H1 (cell line): ENCODE results near the gene EGR4. TPM values are rescaled to one million over a fixed set of nuclear protein-coding genes. Genes with fewer than 3 reads are reported as not detected.

Source experiments
- CTCF ChIA-PET: fragments of 300-600 bp; sonication (Branson Sonifier 250); formaldehyde crosslinking; loops from one replicate; lab custom pipeline; 2021; ENCODE audit not compliant: partially characterized antibody; lab: Charles Lee
- POLR2A ChIA-PET: fragments of 300-600 bp; sonication (Branson Sonifier 250); formaldehyde crosslinking; loops from one replicate; lab custom pipeline; 2021; ENCODE audit warnings: inconsistent platforms; ENCODE audit not compliant: partially characterized antibody; lab: Charles Lee
- DNase-seq, 2 experiments: peaks; one replicate each; pipeline versions ENCODE4 v3.0.0 to v3.0.0-alpha.2; 2010 to 2022; ENCODE audit warnings: low spot score in 2 of 2, low read depth in 1 of 2, mixed read lengths in 1 of 2
- FAIRE-seq: peaks from 2 replicates; lab custom pipeline; 2011; peaks lifted over from hg19 to GRCh38; lab: Jason Lieb, UNC
- H2AFZ ChIP-seq: 2 replicates; pipeline ENCODE4 v1.8.1; 2012; ENCODE audit warnings: low read length, inconsistent platforms
- H2AK5ac ChIP-seq: 2 replicates; pipeline ENCODE4 v1.6.1; 2013; ENCODE audit warnings: low read depth, low read length
- H2BK120ac ChIP-seq: replicated peaks from 2 replicates; pipeline ENCODE3; 2013; ENCODE audit warnings: low read depth, low read length, inconsistent platforms
- H2BK12ac ChIP-seq: 2 replicates; pipeline ENCODE4 v1.6.1; 2013; ENCODE audit warnings: low read depth, low read length
- H2BK15ac ChIP-seq: 2 replicates; pipeline ENCODE4 v1.6.1; 2013; ENCODE audit warnings: low read length
- H2BK20ac ChIP-seq: 2 replicates; pipeline ENCODE4 v1.6.1; 2013; ENCODE audit warnings: low read length
- H2BK5ac ChIP-seq: 2 replicates; pipeline ENCODE4 v1.6.1; 2013; ENCODE audit warnings: low read depth, low read length
- H3K14ac ChIP-seq: 2 replicates; pipeline ENCODE4 v1.6.1; 2013; ENCODE audit warnings: inconsistent platforms; ENCODE audit not compliant: insufficient read length
- H3K18ac ChIP-seq: 2 replicates; pipeline ENCODE4 v1.6.1; 2013; ENCODE audit warnings: low read length; ENCODE audit errors: extremely low read depth
- H3K23ac ChIP-seq: 2 replicates; pipeline ENCODE4 v1.6.1; 2013; ENCODE audit warnings: inconsistent platforms; ENCODE audit not compliant: insufficient read length
- H3K23me2 ChIP-seq: 2 replicates; pipeline ENCODE4 v1.6.1; 2013; ENCODE audit warnings: low read depth, low read length
- H3K27ac ChIP-seq: 2 replicates; pipeline ENCODE4 v1.6.1; 2011; ENCODE audit warnings: low read depth, low read length, inconsistent platforms
- H3K27me3 ChIP-seq, 4 experiments: replicated peaks in 1 of 4; 1 replicate in 1 of 4; 2 replicates in 3 of 4; pipeline versions ENCODE4 v1.6.1 to v1.8.1; 2011 to 2013; ENCODE audit warnings: low read length in 3 of 4, mild to moderate bottlenecking in 3 of 4, inconsistent platforms in 2 of 4, mixed read lengths in 2 of 4, moderate library complexity in 1 of 4; ENCODE audit not compliant: control insufficient read depth in 3 of 4, insufficient read depth in 3 of 4; ENCODE audit errors: extremely low read depth in 1 of 4
- H3K36me3 ChIP-seq, 4 experiments: 2 replicates each; pipeline versions ENCODE4 v1.6.1 to v1.8.1; 2011 to 2013; ENCODE audit warnings: mild to moderate bottlenecking in 4 of 4, low read length in 3 of 4, moderate library complexity in 2 of 4, control low read depth in 1 of 4, inconsistent platforms in 1 of 4; ENCODE audit not compliant: insufficient read depth in 4 of 4, control insufficient read depth in 2 of 4
- H3K4ac ChIP-seq: replicated peaks from 2 replicates; pipeline ENCODE3; 2013; ENCODE audit warnings: low read length, low read depth, mixed read lengths, inconsistent platforms; ENCODE audit not compliant: insufficient read length
- H3K4me1 ChIP-seq, 4 experiments: replicated peaks in 1 of 4; 1 replicate in 1 of 4; 2 replicates in 3 of 4; pipeline versions ENCODE4 v1.6.1 to v1.8.1; 2011 to 2013; ENCODE audit warnings: low read length in 3 of 4, inconsistent platforms in 2 of 4, mixed read lengths in 1 of 4; ENCODE audit not compliant: insufficient read depth in 4 of 4, control insufficient read depth in 3 of 4
- H3K4me2 ChIP-seq, 2 experiments: 2 replicates each; pipeline versions ENCODE4 v1.6.1 to v1.8.1; 2011 to 2013; ENCODE audit warnings: low read depth in 2 of 2, low read length in 2 of 2, control low read depth in 1 of 2, inconsistent platforms in 1 of 2, mild to moderate bottlenecking in 1 of 2; ENCODE audit not compliant: insufficient read depth in 1 of 2
- H3K4me3 ChIP-seq, 4 experiments: fragments of 200-600, 300-600 bp in 1 of 4; sonication (generic), shearing (Covaris generic), sonication (Bioruptor Twin) in 1 of 4; 2 replicates each; pipeline versions ENCODE4 v1.5.1 to v1.8.1; 2011 to 2016; ENCODE audit warnings: low read length in 4 of 4, low read depth in 3 of 4, control low read depth in 2 of 4, inconsistent platforms in 2 of 4, mild to moderate bottlenecking in 2 of 4, mixed read lengths in 1 of 4, moderate library complexity in 1 of 4; ENCODE audit not compliant: insufficient read depth in 2 of 4; ENCODE audit errors: extremely low read depth in 1 of 4
- H3K56ac ChIP-seq: replicated peaks from 2 replicates; pipeline ENCODE3; 2013; ENCODE audit warnings: low read depth, mild to moderate bottlenecking, mixed read lengths, low read length, inconsistent platforms; ENCODE audit not compliant: insufficient read length
- H3K79me1 ChIP-seq: 2 replicates; pipeline ENCODE4 v1.6.1; 2013; ENCODE audit warnings: low read depth, low read length, control low read depth
- H3K79me2 ChIP-seq, 2 experiments: 2 replicates each; pipeline versions ENCODE4 v1.6.1 to v1.8.1; 2012 to 2013; ENCODE audit warnings: low read length in 2 of 2, mild to moderate bottlenecking in 2 of 2, inconsistent platforms in 1 of 2; ENCODE audit not compliant: insufficient read depth in 2 of 2, control insufficient read depth in 1 of 2
- H3K9ac ChIP-seq, 4 experiments: replicated peaks in 1 of 4; 1 replicate in 1 of 4; 2 replicates in 3 of 4; pipeline versions ENCODE4 v1.6.1 to v1.8.1; 2011 to 2013; ENCODE audit warnings: low read depth in 3 of 4, low read length in 3 of 4, control low read depth in 2 of 4, mild to moderate bottlenecking in 2 of 4, moderate library complexity in 2 of 4, inconsistent platforms in 1 of 4; ENCODE audit errors: extremely low read depth in 1 of 4
- H3K9me3 ChIP-seq, 2 experiments: 2 replicates each; pipeline versions ENCODE4 v1.6.1 to v1.8.1; 2012 to 2013; ENCODE audit warnings: mild to moderate bottlenecking in 2 of 2, moderate library complexity in 2 of 2, control low read depth in 1 of 2, inconsistent platforms in 1 of 2, low read depth in 1 of 2, low read length in 1 of 2, mixed read lengths in 1 of 2; ENCODE audit not compliant: insufficient read depth in 2 of 2
- H4K20me1 ChIP-seq, 2 experiments: replicated peaks in 1 of 2; 2 replicates each; pipeline versions ENCODE3 to v1.8.1; 2011 to 2013; ENCODE audit warnings: inconsistent platforms in 2 of 2, low read length in 2 of 2, mild to moderate bottlenecking in 1 of 2; ENCODE audit not compliant: insufficient read depth in 2 of 2, control insufficient read depth in 1 of 2
- H4K5ac ChIP-seq: 2 replicates; pipeline ENCODE4 v1.6.1; 2013; ENCODE audit warnings: low read length, low read depth, mixed read lengths, inconsistent platforms; ENCODE audit not compliant: insufficient read length
- H4K8ac ChIP-seq: 2 replicates; pipeline ENCODE4 v1.8.0; 2013; ENCODE audit warnings: mild to moderate bottlenecking, moderate library complexity, low read length, inconsistent platforms; ENCODE audit not compliant: insufficient read depth; ENCODE audit errors: extremely low read depth
- H4K91ac ChIP-seq: replicated peaks from 2 replicates; pipeline ENCODE3; 2013; ENCODE audit warnings: low read length, mixed read lengths, inconsistent platforms; ENCODE audit not compliant: insufficient read length
- BACH1 ChIP-seq: IDR thresholded peaks from 2 replicates; pipeline ENCODE4 v1.6.1; 2012; ENCODE audit warnings: low read length, improper control_type of control experiment
- BRCA1 ChIP-seq: IDR thresholded peaks from 2 replicates; pipeline ENCODE4 v1.6.1; 2012; ENCODE audit warnings: low read depth, low read length, improper control_type of control experiment
- CEBPB ChIP-seq: IDR thresholded peaks from 2 replicates; pipeline ENCODE4 v1.6.1; 2012; ENCODE audit warnings: low read depth, low read length
- CHD1 ChIP-seq: IDR thresholded peaks from 2 replicates; pipeline ENCODE4 v1.6.1; 2012; ENCODE audit warnings: low read depth, low read length, improper control_type of control experiment
- CTBP2 ChIP-seq: IDR thresholded peaks from 2 replicates; pipeline ENCODE4 v1.7.0; 2011; ENCODE audit warnings: borderline replicate concordance, mild to moderate bottlenecking, moderate library complexity, mixed read lengths, low read length; ENCODE audit not compliant: insufficient read depth, insufficient read length
- HDAC6 ChIP-seq: IDR thresholded peaks from one replicate; pipeline ENCODE4 v1.7.1; 2012; ENCODE audit warnings: low read depth, mild to moderate bottlenecking, inconsistent platforms, low read length, moderate library complexity
- KDM5A ChIP-seq: fragments of 200-600 bp; IDR thresholded peaks from 2 replicates; pipeline ENCODE4 v1.7.1; 2012; ENCODE audit warnings: mild to moderate bottlenecking, low read length, inconsistent platforms, mixed read lengths
- NRF1 ChIP-seq: IDR thresholded peaks from 2 replicates; pipeline ENCODE4 v1.6.1; 2011; ENCODE audit warnings: mild to moderate bottlenecking, low read depth, low read length, improper control_type of control experiment
- RAD21 ChIP-seq, 2 experiments: IDR thresholded peaks in 1 of 2; conservative IDR thresholded peaks in 1 of 2; 2 replicates each; pipeline ENCODE4 v1.6.1; 2011; ENCODE audit warnings: low read depth in 2 of 2, low read length in 2 of 2, improper control_type of control experiment in 1 of 2, inconsistent platforms in 1 of 2, mild to moderate bottlenecking in 1 of 2, moderate library complexity in 1 of 2
- SAP30 ChIP-seq: fragments of 300-600 bp; sonication (generic); IDR thresholded peaks from 2 replicates; pipeline ENCODE4 v1.7.1; 2012; ENCODE audit warnings: low read length, moderate library complexity, mild to moderate bottlenecking, inconsistent platforms; ENCODE audit not compliant: insufficient read depth, insufficient replicate concordance
- SIX5 ChIP-seq: IDR thresholded peaks from 2 replicates; pipeline ENCODE4 v1.6.1; 2011; ENCODE audit warnings: mild to moderate bottlenecking, low read depth, low read length
- SP4 ChIP-seq: IDR thresholded peaks from 2 replicates; pipeline ENCODE4 v1.6.1; 2012; ENCODE audit warnings: low read length, inconsistent platforms
- SRF ChIP-seq: IDR thresholded peaks from 2 replicates; pipeline ENCODE4 v1.6.1; 2011; ENCODE audit warnings: mild to moderate bottlenecking, low read depth, low read length, moderate library complexity
- SUZ12 ChIP-seq: fragments of 200-600 bp; sonication (generic); IDR thresholded peaks from 2 replicates; pipeline ENCODE4 v1.6.1; 2012; ENCODE audit warnings: mild to moderate bottlenecking, inconsistent platforms, low read length, moderate library complexity, mixed read lengths
- TAF1 ChIP-seq: IDR thresholded peaks from 2 replicates; pipeline ENCODE4 v1.6.1; 2011; ENCODE audit warnings: mild to moderate bottlenecking, low read depth, low read length
- WGBS, 2 experiments: shearing (Covaris generic) in 1 of 2; methylation state at CpG; one replicate each; pipeline versions ENCODE4 v1.1.6 to v1.1.7; 2013 to 2015; ENCODE audit warnings: low lambda C conversion rate in 2 of 2, mixed read lengths in 2 of 2, inconsistent platforms in 1 of 2, low coverage in 1 of 2, missing lambda C conversion rate in 1 of 2; ENCODE audit not compliant: insufficient replicate concordance in 2 of 2, insufficient coverage in 1 of 2, insufficient read length in 1 of 2; ENCODE audit errors: extremely low coverage in 1 of 2, missing lambda C conversion rate in 1 of 2; 5-methylcytosine and 5-hydroxymethylcytosine counted together
- polyA plus RNA-seq, 7 experiments: library from polyadenylated mRNA; depleted of rRNA in 3 of 7; stranded (reverse) in 5 of 7; unstranded in 2 of 7; fragments of >200 nt in 5 of 7; fragments of 200-250 nt in 2 of 7; gene quantifications; 1 replicate in 5 of 7; 2 replicates in 1 of 7; 4 replicates in 1 of 7; pipeline versions ENCODE4 v1.2.1 to v1.2.3, GENCODE V29; 2011 to 2013; ENCODE audit warnings: missing spikeins in 2 of 7, mixed read lengths in 2 of 7
- total RNA-seq: library from RNA; stranded (reverse); fragmentation: NEBNext Ultra II Directional; extraction: Animal tissue kit (Norgen Biotek cat#: 25700); gene quantifications from 2 replicates; pipeline ENCODE4 v1.2.1, GENCODE V29; 2021

Gene EGR4
- total and polyA plus RNA-seq, 2 of the 8 experiments (the other 6 are each of a cell fraction or from before 2014, with no cell fraction given) = 0.20 TPM; not detected in 1

GRCh38 chr2:73264783-73265182, 28.6 kb downstream of the EGR4 start:
- H2BK12ac ChIP-seq = no peak overlapping the region
- ChIA-PET CTCF (interaction anchor here (0.5 to 3.9 kb wide), 2 partner anchors 25 to 109 kb away, joined by 3 to 24 read pairs; no protein-coding TSS in a partner anchor), POLR2A (interaction anchor here (1.6 to 4.6 kb wide), 2 partner anchors 7 to 31 kb away, joined by 4 to 22 read pairs; partner anchors contain the start of gene CCT7)
- H3K4me2 ChIP-seq = no peak overlapping the region
- no peak overlapping the region for H4K5ac ChIP-seq
- H3K56ac ChIP-seq = no peak overlapping the region
- H3K4me3 ChIP-seq = no peak overlapping the region
- peaks cover 0 to 11% (median 4%) of the 10 kb centered on the region in 4 experiments; a peak in 4 of 8 replicates for H3K36me3 ChIP-seq
- H2BK15ac ChIP-seq = no peak overlapping the region
- H3K18ac ChIP-seq = no peak overlapping the region
- no peak overlapping the region for H3K27ac ChIP-seq
- 81% methylated on average over 4 of the region's 4 CpGs; no CpG with 5 or more reads in 1 of the 2 experiments for WGBS, 2 experiments
- H3K9me3 ChIP-seq = no peaks in the 10 kb centered on the region
- H3K4ac ChIP-seq = no peak overlapping the region
- H3K4me1 ChIP-seq = peaks cover 0 to 14% (median 9%) of the 10 kb centered on the region in 4 experiments; a peak in 5 of 7 replicates
- no peak overlapping the region for H2BK120ac ChIP-seq
- H3K23ac ChIP-seq = no peak overlapping the region
- H4K20me1 ChIP-seq = peaks cover 7 to 28% of the 10 kb centered on the region in 2 experiments
- H3K79me2 ChIP-seq = no peaks in the 10 kb centered on the region; a peak in 1 of 4 replicates
- H4K91ac ChIP-seq = no peak overlapping the region
- H3K14ac ChIP-seq = no peak overlapping the region
- H2BK20ac ChIP-seq = no peak overlapping the region
- H3K23me2 ChIP-seq = peaks cover 10% of the 10 kb centered on the region; the same call in 1 of the 2 replicates
- FAIRE-seq = no peak
- no peak overlapping the region for H2AK5ac ChIP-seq
- no peak for DNase-seq
- no peak overlapping the region for H2BK5ac ChIP-seq
- no peak overlapping the region for H2AFZ ChIP-seq
- no peak overlapping the region for H3K9ac ChIP-seq
- H3K27me3 ChIP-seq = peaks cover 0 to 15% (median 11%) of the 10 kb centered on the region in 4 experiments; a peak in 6 of 7 replicates
- peaks cover 7% of the 10 kb centered on the region; the same call in 1 of the 2 replicates for H3K79me1 ChIP-seq
- H4K8ac ChIP-seq = no peak overlapping the region
- TF ChIP-seq SP4 (no peak), NRF1 (no peak), BACH1 (no peak), CTBP2 (no peak), HDAC6 (no peak), SUZ12 (no peak), BRCA1 (no peak), RAD21 (IDR thresholded peaks at IDR 0.05 in 1 of 2, conservative IDR thresholded peaks at IDR 0.05 in 1 of 2; ENCODE audit: low read depth in 2 of 2, low read length in 2 of 2) (no peak), CEBPB (no peak), CHD1 (no peak), SIX5 (no peak), SAP30 (no peak), TAF1 (no peak), SRF (no peak), KDM5A (no peak)
